IMR-90 (cell line): ENCODE results near the gene CD180.

Experiments used
- BHLHE40 ChIP-seq: fragments of 150-350 bp; IDR thresholded peaks from 2 replicates; pipeline ENCODE4 v1.6.1; 2016; ENCODE audit warnings: mild to moderate bottlenecking, low read depth, low read length
- CEBPB ChIP-seq: IDR thresholded peaks from 2 replicates; pipeline ENCODE4 v1.6.1; 2012; ENCODE audit warnings: low read depth, low read length, improper control_type of control experiment
- CTCF ChIP-seq: conservative IDR thresholded peaks from 2 replicates; pipeline ENCODE4 v1.5.1; 2012; ENCODE audit warnings: mild to moderate bottlenecking, low read depth, low read length, improper control_type of control experiment
- FOS ChIP-seq: fragments of 150-350 bp; IDR thresholded peaks from 2 replicates; pipeline ENCODE4 v1.6.1; 2016; ENCODE audit warnings: low read depth, low read length
- MAFK ChIP-seq: IDR thresholded peaks from 2 replicates; pipeline ENCODE4 v1.6.1; 2012; ENCODE audit warnings: low read depth, low read length, improper control_type of control experiment
- MAZ ChIP-seq: IDR thresholded peaks from 2 replicates; pipeline ENCODE4 v1.6.1; 2012; ENCODE audit warnings: low read depth, mild to moderate bottlenecking, low read length, improper control_type of control experiment, moderate library complexity, borderline replicate concordance
- MXI1 ChIP-seq: IDR thresholded peaks from 2 replicates; pipeline ENCODE4 v1.6.1; 2012; ENCODE audit warnings: low read depth, mild to moderate bottlenecking, low read length, moderate library complexity, borderline replicate concordance
- NFE2L2 ChIP-seq: fragments of 150-350 bp; IDR thresholded peaks from 2 replicates; pipeline ENCODE4 v1.6.1; 2016; ENCODE audit warnings: low read depth, mild to moderate bottlenecking, low read length
- POLR2A ChIP-seq: IDR thresholded peaks from 2 replicates; pipeline ENCODE4 v1.6.1; 2012; ENCODE audit warnings: mild to moderate bottlenecking, low read depth, low read length
- RAD21 ChIP-seq: IDR thresholded peaks from 2 replicates; pipeline ENCODE4 v1.6.1; 2012; ENCODE audit warnings: low read length, improper control_type of control experiment
- RCOR1 ChIP-seq: IDR thresholded peaks from 2 replicates; pipeline ENCODE4 v1.6.1; 2012; ENCODE audit warnings: mild to moderate bottlenecking, low read length, improper control_type of control experiment; ENCODE audit not compliant: insufficient replicate concordance
- SMC3 ChIP-seq: fragments of 150-350 bp; IDR thresholded peaks from 2 replicates; pipeline ENCODE4 v1.6.1; 2016; ENCODE audit warnings: low read depth, mild to moderate bottlenecking, antibody characterized with exemption, low read length, moderate library complexity
- USF2 ChIP-seq: fragments of 150-350 bp; IDR thresholded peaks from 2 replicates; pipeline ENCODE4 v1.6.1; 2017; ENCODE audit warnings: mild to moderate bottlenecking, antibody characterized with exemption, low read length, low read depth

GRCh38 chr5:67173959-67174358 lies 22.6 kb downstream of the CD180 start:
- TF ChIP-seq SMC3 = no peak
- no peak for TF ChIP-seq CTCF
- no peak for TF ChIP-seq POLR2A
- no peak for TF ChIP-seq CEBPB
- TF ChIP-seq MXI1 = no peak
- no peak for TF ChIP-seq RAD21
- no peak for TF ChIP-seq FOS
- no peak for TF ChIP-seq USF2
- no peak for TF ChIP-seq BHLHE40
- no peak for TF ChIP-seq RCOR1
- TF ChIP-seq MAZ = no peak
- no peak for TF ChIP-seq NFE2L2
- TF ChIP-seq MAFK = no peak
